Activated CD4-positive, alpha-beta T cell treated with anti-CD3 and anti-CD28 coated beads for 4 hours (primary cell): ENCODE results near the gene GGCX.

Experiments used
- DNase-seq, 2 donors: peaks; one replicate each; pipeline ENCODE4 v3.0.0-alpha.2; 2020

GGCX gene

GRCh38 chr2:85539361-85540132 lies 21.7 kb downstream of the GGCX start:
- DNase-seq = peak; percentile 75 to 82

- DNase-seq = peak; percentile 88 to 92
These were observed 22.6 kb downstream of the GGCX start, which contains the start of gene MAT2A for GRCh38 chr2:85538507-85539360. TSS of gene MAT2A (plus strand) at chr2:85539168. CDS start at chr2:85539288, 120 bp downstream.

- DNase-seq = peak in 1 of 2 donors; percentile 34
These were observed 23.4 kb downstream of the GGCX start for GRCh38 chr2:85537600-85538506.

- DNase-seq = no peak
These were observed 24.8 kb downstream of the GGCX start for GRCh38 chr2:85536479-85536878.

GRCh38 chr2:85534881-85535280 lies 26.4 kb downstream of the GGCX start:
- no peak for DNase-seq

- DNase-seq = no peak
These were observed 27.2 kb downstream of the GGCX start for GRCh38 chr2:85534099-85534498.

- DNase-seq = no peak
These were observed 29.7 kb downstream of the GGCX start for GRCh38 chr2:85531589-85531988.

GRCh38 chr2:85529809-85530208 lies 31.5 kb downstream of the GGCX start:
- DNase-seq = no peak

GRCh38 chr2:85528355-85528754 lies 32.9 kb downstream of the GGCX start:
- DNase-seq = no peak

GRCh38 chr2:85527787-85528186 lies 33.5 kb downstream of the GGCX start:
- DNase-seq = no peak

- no peak for DNase-seq
These were observed 35.7 kb downstream of the GGCX start for GRCh38 chr2:85525567-85525966.

- DNase-seq = no peak
These were observed 36.3 kb downstream of the GGCX start for GRCh38 chr2:85525029-85525428.

GRCh38 chr2:85524336-85524908 lies 36.9 kb downstream of the GGCX start:
- no peak for DNase-seq

GRCh38 chr2:85523903-85524335 lies 37.4 kb downstream of the GGCX start:
- DNase-seq = no peak

GRCh38 chr2:85523062-85523902 lies 38.0 kb downstream of the GGCX start:
- DNase-seq = no peak

- DNase-seq = no peak
These were observed 39.1 kb downstream of the GGCX start for GRCh38 chr2:85522090-85522647.

- DNase-seq = no peak
These were observed 44.5 kb downstream of the GGCX start for GRCh38 chr2:85516653-85517389.

- DNase-seq = no peak
These were observed 47.0 kb downstream of the GGCX start for GRCh38 chr2:85514323-85514722.

- DNase-seq = no peak
These were observed 50.1 kb downstream of the GGCX start for GRCh38 chr2:85511008-85511811.
